Renal cortical epithelial cell (primary cell): ENCODE results near the gene HOXA7. TPM values are rescaled to one million over a fixed set of nuclear protein-coding genes. Genes with fewer than 3 reads are reported as not detected.

ENCODE experiments used
- DNase-seq: peaks from one replicate; pipeline ENCODE4 v3.0.0-alpha.2; 2011; ENCODE audit warnings: low read depth
- total RNA-seq: library from RNA; depleted of rRNA; stranded (reverse); fragments of >200 nt; gene quantifications from 2 replicates; pipeline ENCODE4 v1.2.3, GENCODE V29; 2014

HOXA7 gene
- total RNA-seq, 1 donor from 2014 or later, result 12.0 TPM

- DNase-seq, result no peak
These were observed 14.2 kb upstream of the HOXA7 start for GRCh38 chr7:27170426-27171324.

GRCh38 chr7:27169658-27170425 is 13.4 kb upstream of the HOXA7 start:
- peak; percentile 61 for DNase-seq

- no peak for DNase-seq
These were observed 11.9 kb upstream of the HOXA7 start for GRCh38 chr7:27168265-27168947.

GRCh38 chr7:27167916-27168264 is 11.4 kb upstream of the HOXA7 start:
- no peak for DNase-seq

- peak; percentile 61 for DNase-seq
These were observed 10.3 kb upstream of the HOXA7 start for GRCh38 chr7:27166531-27167505.

- DNase-seq, result no peak
These were observed 9.6 kb upstream of the HOXA7 start for GRCh38 chr7:27165996-27166530.

GRCh38 chr7:27165089-27165995 is 8.9 kb upstream of the HOXA7 start, which contains the start of gene HOXA9:
Gene HOXA9 (minus strand): TSS chr7:27165537. CDS start chr7:27165457, 80 bp downstream.
- peak; percentile 80 for DNase-seq

- DNase-seq, result no peak
These were observed 8.1 kb upstream of the HOXA7 start for GRCh38 chr7:27164367-27165088.

- no peak for DNase-seq
These were observed 7.5 kb upstream of the HOXA7 start for GRCh38 chr7:27164045-27164366.

- no peak for DNase-seq
These were observed 7.0 kb upstream of the HOXA7 start for GRCh38 chr7:27163288-27164044.

GRCh38 chr7:27162561-27163287 is 6.2 kb upstream of the HOXA7 start:
- no peak for DNase-seq

GRCh38 chr7:27161721-27162560 is 5.5 kb upstream of the HOXA7 start:
- DNase-seq, result no peak

- DNase-seq, result no peak
These were observed 4.8 kb upstream of the HOXA7 start for GRCh38 chr7:27161214-27161720.

- DNase-seq, result peak; percentile 66
These were observed 4.2 kb upstream of the HOXA7 start for GRCh38 chr7:27160546-27161213.

GRCh38 chr7:27160145-27160545 is 3.7 kb upstream of the HOXA7 start:
- no peak for DNase-seq
